ENCODE data around the gene HPSE2. TPM values are rescaled to one million over a fixed set of nuclear protein-coding genes. Genes with fewer than 3 reads are reported as not detected.
A peak's percentile ranks its signal among the peaks of the same experiment; 100 is the strongest.

The HPSE2 gene
- total and polyA plus RNA-seq, 2 donors (not counting 1 experiment from before 2014, with no cell fraction given) = not detected

GRCh38 chr10:98477861-98478260 lies 757.8 kb downstream of the HPSE2 start:
- no peak for DNase-seq
- H3K4me2 ChIP-seq (replicated peaks; ENCODE audit: low read depth, low read length, poor library complexity, severe bottlenecking) = no peak overlapping the region
- Mint-ChIP-seq H3K9me3 (ENCODE audit: insufficient read depth) (no peaks in the 10 kb centered on the region), H3K4me3 (no peak overlapping the region), H3K4me1 (peaks cover 11% of the 10 kb centered on the region), H3K27ac (no peak overlapping the region), H3K27me3 (no peaks in the 10 kb centered on the region)
- ATAC-seq (ENCODE audit: low read depth) = no peak
- H3K4me3 ChIP-seq (ENCODE audit: control extremely low read depth in 1 of 5, extremely low read depth in 1 of 5, insufficient read depth in 1 of 5, low read depth in 2 of 5, low read length in 4 of 5) = no peak overlapping the region
- intact Hi-C loops (cut with micrococcal nuclease) = no loop called here
- H3K9me3 ChIP-seq (ENCODE audit: control extremely low read depth in 1 of 3, control insufficient read depth in 2 of 3, insufficient read depth in 1 of 3, low read length in 2 of 3) = no peaks in the 10 kb centered on the region
- no peak for TF ChIP-seq EZH2 (IDR thresholded peaks at IDR 0.05; ENCODE audit: borderline replicate concordance, insufficient read depth, low read depth, low read length, poor library complexity, severe bottlenecking)
- TF ChIP-seq CTCF (IDR thresholded peaks at IDR 0.05) = no peak
- CTCF ChIA-PET = interaction anchor here (1.6 kb wide), 1 partner anchor 10 kb away, joined by 6 read pairs; no protein-coding TSS in a partner anchor
- POLR2A ChIA-PET = no interaction called here
- no peaks in the 10 kb centered on the region for H4K20me1 ChIP-seq (ENCODE audit: control insufficient read depth, insufficient read depth, low read length, poor library complexity, severe bottlenecking)
- peaks cover 6 to 7% of the 10 kb centered on the region in 2 donors for H3K4me1 ChIP-seq (ENCODE audit: control insufficient read depth in 2 of 2, insufficient read depth in 2 of 2, low read length in 2 of 2)
- no peak overlapping the region for H2AFZ ChIP-seq (ENCODE audit: insufficient read depth, low read depth, low read length, poor library complexity, severe bottlenecking)
- H3K9ac ChIP-seq (ENCODE audit: low read length) = no peak overlapping the region
- no peaks in the 10 kb centered on the region for H3K36me3 ChIP-seq (replicated peaks in 1 of 2; ENCODE audit: control extremely low read depth in 1 of 2, control insufficient read depth in 1 of 2, extremely low read depth in 1 of 2, insufficient read depth in 2 of 2, low read length in 1 of 2)
- H3K79me2 ChIP-seq (ENCODE audit: control insufficient read depth, insufficient read depth, low read length) = no peaks in the 10 kb centered on the region
- H3K27ac ChIP-seq (ENCODE audit: low read length in 2 of 2) = no peak overlapping the region
- H3K27me3 ChIP-seq (replicated peaks in 1 of 4; ENCODE audit: control extremely low read depth in 1 of 4, control insufficient read depth in 3 of 4, insufficient read depth in 4 of 4, low read length in 3 of 4) = peaks cover 0 to 2% (median 0%) of the 10 kb centered on the region in 4 experiments

- DNase-seq (no peak), ATAC-seq (ENCODE audit: low read depth) (no peak)
- Mint-ChIP-seq H3K4me1 (peaks cover 8% of the 10 kb centered on the region), H3K27me3 (no peaks in the 10 kb centered on the region), H3K9me3 (ENCODE audit: insufficient read depth) (no peaks in the 10 kb centered on the region), H3K27ac (peak overlapping the region; percentile 81), H3K4me3 (peak overlapping the region; percentile 0)
- Histone ChIP-seq H3K4me3 (ENCODE audit: control extremely low read depth in 1 of 5, extremely low read depth in 1 of 5, insufficient read depth in 1 of 5, low read depth in 2 of 5, low read length in 4 of 5) (no peak overlapping the region), H3K36me3 (replicated peaks in 1 of 2; ENCODE audit: control extremely low read depth in 1 of 2, control insufficient read depth in 1 of 2, extremely low read depth in 1 of 2, insufficient read depth in 2 of 2, low read length in 1 of 2) (no peaks in the 10 kb centered on the region), H3K27me3 (replicated peaks in 1 of 4; ENCODE audit: control extremely low read depth in 1 of 4, control insufficient read depth in 3 of 4, insufficient read depth in 4 of 4, low read length in 3 of 4) (peaks cover 0 to 3% (median 0%) of the 10 kb centered on the region in 4 experiments), H3K4me1 (ENCODE audit: control insufficient read depth in 2 of 2, insufficient read depth in 2 of 2, low read length in 2 of 2) (peaks cover 6 to 7% of the 10 kb centered on the region in 2 donors), H3K9ac (ENCODE audit: low read length) (no peak overlapping the region), H3K79me2 (ENCODE audit: control insufficient read depth, insufficient read depth, low read length) (no peaks in the 10 kb centered on the region), H3K9me3 (ENCODE audit: control extremely low read depth in 1 of 3, control insufficient read depth in 2 of 3, insufficient read depth in 1 of 3, low read length in 2 of 3) (no peaks in the 10 kb centered on the region), H2AFZ (ENCODE audit: insufficient read depth, low read depth, low read length, poor library complexity, severe bottlenecking) (no peak overlapping the region), H3K27ac (ENCODE audit: low read length in 2 of 2) (peak overlapping the region in 1 of 2 donors; percentile 44), H4K20me1 (ENCODE audit: control insufficient read depth, insufficient read depth, low read length, poor library complexity, severe bottlenecking) (no peaks in the 10 kb centered on the region), H3K4me2 (replicated peaks; ENCODE audit: low read depth, low read length, poor library complexity, severe bottlenecking) (peak overlapping the region; percentile 27)
- intact Hi-C loops (cut with micrococcal nuclease) = no loop called here
- TF ChIP-seq CTCF (IDR thresholded peaks at IDR 0.05) (no peak), EZH2 (IDR thresholded peaks at IDR 0.05; ENCODE audit: borderline replicate concordance, insufficient read depth, low read depth, low read length, poor library complexity, severe bottlenecking) (no peak)
- CTCF ChIA-PET = interaction anchor here (1.1 to 2.6 kb wide), 2 partner anchors 772 to 961 kb away, joined by 3 to 8 read pairs; no protein-coding TSS in a partner anchor
- POLR2A ChIA-PET = interaction anchor here (0.7 kb wide), 2 partner anchors 203 to 1144 kb away, joined by 4 read pairs; no protein-coding TSS in a partner anchor
These were observed 761.0 kb downstream of the HPSE2 start for GRCh38 chr10:98474628-98475027.
